GM12892 (cell line): ENCODE results near the gene KCNG2.

Experiments used
- POLR2A ChIP-seq: IDR thresholded peaks from 2 replicates; pipeline ENCODE4 v1.6.1; 2011; ENCODE audit warnings: low read depth, low read length, control low read depth
- POLR2AphosphoS5 ChIP-seq: IDR thresholded peaks from 2 replicates; pipeline ENCODE4 v1.6.1; 2011; ENCODE audit warnings: low read depth, low read length, control low read depth
- TAF1 ChIP-seq: IDR thresholded peaks from 2 replicates; pipeline ENCODE4 v1.6.1; 2011; ENCODE audit warnings: low read depth, mild to moderate bottlenecking, control low read depth, low read length, borderline replicate concordance

DNA sequence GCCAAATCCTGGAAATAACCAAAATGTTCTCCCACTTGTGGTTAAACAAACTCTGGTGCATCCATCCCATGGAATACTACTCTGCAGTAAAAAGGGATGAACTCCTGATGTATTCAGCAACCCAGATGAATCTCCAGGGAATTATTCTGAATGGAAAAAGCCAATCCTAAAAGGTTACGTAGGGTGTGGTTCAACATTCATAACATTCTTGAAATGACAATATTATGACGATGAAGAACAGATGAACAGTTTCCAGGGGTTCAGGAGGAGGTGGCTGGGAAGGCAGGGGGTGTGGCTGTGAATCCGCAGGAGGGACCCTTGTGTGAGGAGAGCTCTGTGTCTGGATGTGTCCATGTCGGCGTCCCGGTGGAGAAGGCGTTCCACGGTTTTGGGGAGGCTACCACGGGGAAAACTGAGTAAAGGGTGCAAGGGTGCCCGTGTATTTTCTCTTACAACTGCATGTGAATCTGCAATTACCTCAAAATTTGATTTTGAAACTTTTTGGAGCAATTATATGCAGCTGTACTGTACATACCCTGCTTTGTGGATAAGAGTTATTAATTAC lies 47.3 kb downstream of the KCNG2 start:
- TF ChIP-seq POLR2AphosphoS5, result no peak
- no peak for TF ChIP-seq POLR2A
- no peak for TF ChIP-seq TAF1
